Measurements from ENCODE around the gene CDRT4. TPM values are rescaled to one million over a fixed set of nuclear protein-coding genes. Genes with fewer than 3 reads are reported as not detected.

CDRT4 gene
- total and polyA plus RNA-seq, 10 of the 15 experiments (the other 5 are each of a cell fraction or from before 2014, with no cell fraction given), result 0.11 to 1.3 (median 0.51) TPM; not detected in 3

- no peak for FAIRE-seq
These were observed 2.2 kb downstream of the CDRT4 start for GRCh38 chr17:15465045-15465701.

More at GRCh38 chr17:15465045-15465701, 2.2 kb downstream of the CDRT4 start:
- Histone ChIP-seq H4K20me1 (ENCODE audit: control insufficient read depth, insufficient read depth) (no peaks in the 10 kb centered on the region), H3K9me3 (replicated peaks; ENCODE audit: control insufficient read depth, insufficient read depth, low read length) (no peaks in the 10 kb centered on the region), H3K36me3 (ENCODE audit: control insufficient read depth in 2 of 2, insufficient read depth in 2 of 2, low read length in 1 of 2) (no peaks in the 10 kb centered on the region), H2AFZ (ENCODE audit: control insufficient read depth, low read depth, low read length) (no peak overlapping the region), H3K4me1 (ENCODE audit: control insufficient read depth, insufficient read depth, low read length) (no peaks in the 10 kb centered on the region), H3K4me3 (no peak overlapping the region), H3K27me3 (replicated peaks in 1 of 2; ENCODE audit: control insufficient read depth in 2 of 2, insufficient read depth in 2 of 2, low read length in 1 of 2) (no peaks in the 10 kb centered on the region), H3K27ac (ENCODE audit: control insufficient read depth, insufficient read depth) (no peak overlapping the region), H3K9ac (ENCODE audit: control insufficient read depth, insufficient read depth, low read length) (no peak overlapping the region), H3K4me2 (ENCODE audit: control insufficient read depth, insufficient read depth) (no peak overlapping the region), H3K79me2 (ENCODE audit: control insufficient read depth, insufficient read depth, low read length) (no peaks in the 10 kb centered on the region)
- BruUV-seq (replicated peaks), result no TSS peak
- DNase-seq (ENCODE audit: low read depth, low spot score) (no peak), ATAC-seq (no peak)
- CTCF ChIA-PET, result no interaction called here
- POLR2A ChIA-PET, result no interaction called here
- intact Hi-C loops (cut with micrococcal nuclease; ENCODE audit: unreplicated experiment) (no loop called here), in situ Hi-C loops (cut with MboI) (no loop called here)
- RAD21 ChIA-PET (ENCODE audit: unreplicated experiment), result no interaction called here
- WGBS (ENCODE audit: insufficient coverage, insufficient replicate concordance, low lambda C conversion rate, missing lambda C conversion rate), result 57% methylated on average over 2 of the region's 2 CpGs
- SMC1A ChIA-PET (ENCODE audit: uncharacterized antibody, unreplicated experiment), result no interaction called here
- no peak for TF ChIP-seq BHLHE40 (IDR thresholded peaks at IDR 0.05; ENCODE audit: borderline replicate concordance in 1 of 2, low read depth in 2 of 2, low read length in 1 of 2)
- no peak for TF ChIP-seq NKRF (conservative IDR thresholded peaks at IDR 0.05)
- no peak for TF ChIP-seq E4F1 (IDR thresholded peaks at IDR 0.05; ENCODE audit: borderline replicate concordance, partially characterized antibody)
- peak; percentile 41 for TF ChIP-seq NR2C2 (IDR thresholded peaks at IDR 0.05; ENCODE audit: borderline replicate concordance, control insufficient read depth, insufficient read length, low read depth)
